Ramos (cell line): ENCODE data around the gene DPF3.

Experiments
- in situ Hi-C: fragments of 300-500 bp; cut with MboI; formaldehyde crosslinking; loops from one replicate; pipeline ENCODE4 v1.14.3; 2022; ENCODE audit warnings: low sequenced_read_pairs; ENCODE audit not compliant: unreplicated experiment

DPF3 gene

DNA sequence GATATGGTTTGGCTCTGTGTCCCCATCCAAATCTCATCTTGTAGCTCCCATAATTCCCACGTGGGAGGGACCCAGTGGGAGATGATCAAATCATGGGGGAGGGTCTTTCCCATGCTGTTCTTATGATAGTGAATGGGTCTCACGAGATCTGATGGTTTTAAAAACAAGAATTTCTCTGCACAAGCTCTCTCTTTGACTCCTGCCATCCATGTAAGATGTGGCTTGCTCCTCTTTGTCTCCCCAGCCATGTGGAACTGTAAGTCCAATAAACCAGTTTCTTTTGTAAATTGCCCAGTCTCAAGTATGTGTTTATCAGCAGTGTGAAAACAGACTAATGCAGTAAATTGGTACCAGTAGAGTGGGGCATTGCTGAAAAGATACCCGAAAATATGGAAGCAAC lies 146.2 kb downstream of the DPF3 start:
- in situ Hi-C loops = no loop called here

DNA sequence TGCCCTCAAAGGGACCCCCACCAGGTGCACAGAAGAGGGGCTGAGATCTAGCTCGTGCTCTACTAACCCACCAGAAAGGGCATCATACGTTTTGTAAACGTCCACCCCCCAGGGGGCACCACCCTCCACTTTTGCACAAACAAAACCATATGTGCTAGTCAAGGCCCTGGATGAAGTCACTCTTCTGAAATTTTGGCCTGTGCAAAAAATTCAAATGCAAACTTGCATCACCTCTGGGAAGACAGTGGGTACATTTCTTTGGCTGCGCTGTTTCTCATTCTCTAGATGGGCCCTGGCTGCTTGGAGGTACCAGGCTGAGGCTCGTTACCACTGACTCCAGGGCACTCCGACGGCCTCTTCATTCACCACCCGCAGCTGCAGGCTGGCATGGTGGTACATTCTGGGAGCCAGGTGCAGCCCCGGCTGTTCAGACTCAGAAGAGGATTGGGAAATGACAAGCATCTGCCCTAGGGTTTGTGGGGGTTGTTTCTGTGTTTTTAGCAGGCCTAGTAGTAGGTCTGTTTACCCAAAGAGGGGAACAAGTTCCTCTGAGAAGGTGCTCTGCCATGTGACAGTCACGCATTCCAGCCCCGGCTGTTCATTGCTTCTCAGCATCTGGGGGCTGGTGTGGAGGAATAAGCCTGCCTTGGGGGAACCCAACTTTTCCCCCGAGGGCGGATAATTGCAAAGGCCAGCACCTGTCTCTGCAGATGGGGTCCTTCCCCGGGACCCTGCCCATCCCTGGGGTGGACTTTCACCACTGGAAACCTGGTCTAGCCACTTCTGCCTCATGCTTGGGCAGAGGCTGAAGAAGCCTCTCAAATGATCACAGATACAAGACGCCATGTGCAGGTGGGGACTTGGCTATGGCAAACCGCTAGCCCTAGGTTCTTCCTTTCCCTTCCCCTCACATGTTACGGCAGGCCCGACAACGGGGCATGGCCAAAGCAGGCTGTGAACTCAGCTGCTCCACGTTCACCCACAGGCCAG lies 147.6 kb downstream of the DPF3 start:
- in situ Hi-C loops = no loop called here

GRCh38 chr14:72745546-72745945 lies 148.4 kb downstream of the DPF3 start:
- in situ Hi-C loops = no loop called here

- in situ Hi-C loops = no loop called here
Observed at GRCh38 chr14:72744416-72745120, 149.3 kb downstream of the DPF3 start.

- in situ Hi-C loops = no loop called here
Observed at GRCh38 chr14:72743626-72744025, 150.3 kb downstream of the DPF3 start.

DNA sequence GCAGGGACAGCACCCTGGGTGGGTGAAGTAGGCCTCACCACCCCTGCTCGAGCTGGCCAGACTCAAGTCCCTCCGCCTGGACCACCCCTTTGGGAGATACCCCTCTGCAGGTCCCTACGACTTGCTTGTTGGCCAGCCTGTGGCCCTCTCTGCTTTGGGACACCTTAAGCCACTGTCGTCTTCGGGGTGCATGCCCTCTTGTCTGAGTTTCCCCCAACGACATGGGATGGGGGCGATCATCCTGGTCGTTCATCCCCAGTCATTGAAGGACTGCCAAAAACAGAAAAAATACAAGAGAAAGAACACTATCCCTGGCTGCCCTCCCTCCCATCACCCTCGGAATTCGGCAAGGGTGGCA lies 151.1 kb downstream of the DPF3 start:
- in situ Hi-C loops = no loop called here

DNA sequence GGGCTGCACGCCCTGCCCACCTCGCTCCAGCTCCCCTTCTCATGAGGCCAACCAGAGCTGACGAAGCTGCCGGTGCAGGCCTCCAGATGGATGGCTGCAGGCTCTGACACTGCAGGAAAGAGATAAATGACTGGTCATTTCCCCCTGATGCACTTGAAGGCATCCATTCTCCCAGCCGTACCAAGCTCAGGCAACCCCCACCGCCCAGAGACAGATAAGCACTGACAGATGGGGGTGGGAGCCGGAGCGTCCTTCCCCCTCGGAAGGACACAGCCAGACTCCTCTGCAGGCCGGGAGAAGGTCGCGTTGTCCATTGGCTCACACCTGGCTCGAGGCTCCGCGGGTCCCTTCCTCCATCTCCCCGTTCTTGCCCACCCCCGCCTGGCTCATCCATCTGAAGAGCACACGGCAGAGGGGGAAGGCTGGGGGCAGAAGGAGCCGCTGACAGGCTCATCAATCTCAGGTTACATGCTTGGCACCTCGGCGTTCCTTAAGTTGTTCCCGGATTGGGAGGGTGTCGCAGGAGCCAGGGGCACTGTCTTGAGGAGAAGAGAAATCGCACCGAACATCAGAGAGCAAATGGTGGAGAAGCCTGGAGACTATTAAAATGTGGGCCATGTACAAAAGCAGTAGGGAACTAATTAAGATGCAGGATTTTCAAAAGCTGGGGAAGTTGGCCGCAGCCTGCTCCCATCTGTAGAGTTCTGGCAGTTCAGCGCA lies 151.6 kb downstream of the DPF3 start:
- in situ Hi-C loops = no loop called here

DNA sequence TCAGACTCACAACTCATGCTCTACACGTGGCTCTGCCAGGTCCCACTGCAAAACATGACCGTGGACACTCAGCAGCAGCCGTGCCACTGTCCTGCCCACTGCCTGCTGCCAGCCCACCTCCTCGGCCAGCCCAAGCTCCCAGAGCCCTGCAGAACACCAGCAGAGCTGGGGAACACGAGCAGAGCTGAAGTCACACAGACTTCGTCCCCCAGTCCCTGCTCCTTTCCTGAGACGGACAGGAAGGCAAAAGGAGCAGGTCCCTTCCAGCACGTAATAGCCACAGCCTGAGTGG lies 152.1 kb downstream of the DPF3 start:
- in situ Hi-C loops = no loop called here

DNA sequence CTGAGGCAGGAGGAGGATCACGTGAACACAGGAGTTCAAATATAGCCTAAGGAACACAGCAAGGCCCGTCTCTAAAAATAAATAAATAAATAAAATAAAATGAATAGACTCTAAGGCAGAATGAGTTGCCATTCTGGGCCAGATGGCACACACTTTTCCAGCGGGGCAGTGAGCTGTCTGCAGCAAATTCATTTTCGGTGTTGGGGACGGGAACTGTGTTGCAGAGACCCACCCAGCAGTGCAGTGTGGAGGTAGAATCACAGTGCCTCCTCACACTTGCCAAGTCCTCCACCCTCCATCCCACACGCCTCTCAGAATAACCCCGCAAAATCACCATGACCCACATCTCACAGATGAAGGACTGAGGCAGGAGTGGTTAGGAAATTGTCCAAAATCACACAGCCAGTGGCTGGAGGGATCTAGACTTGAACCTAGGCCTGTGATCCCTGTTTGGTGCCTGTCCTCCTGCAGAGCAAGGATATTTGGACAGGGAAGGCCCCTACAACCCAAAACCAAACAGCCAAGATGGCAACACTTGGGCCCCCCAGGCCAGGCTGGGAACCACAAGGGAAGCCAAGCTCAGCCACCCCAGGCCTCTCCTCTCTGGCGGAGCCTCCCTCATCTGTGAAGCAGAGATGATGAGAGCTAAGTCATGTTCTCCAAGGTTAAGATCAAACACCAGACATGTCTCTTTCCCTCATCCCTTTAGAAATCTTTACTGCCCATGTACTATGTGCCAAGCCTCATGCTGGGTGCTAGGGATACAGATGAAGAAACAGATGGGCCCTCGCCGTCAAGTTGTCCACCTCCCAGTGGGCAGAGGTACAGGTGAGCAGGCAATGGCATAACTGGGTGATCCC lies 152.7 kb downstream of the DPF3 start:
- in situ Hi-C loops = no loop called here

DNA sequence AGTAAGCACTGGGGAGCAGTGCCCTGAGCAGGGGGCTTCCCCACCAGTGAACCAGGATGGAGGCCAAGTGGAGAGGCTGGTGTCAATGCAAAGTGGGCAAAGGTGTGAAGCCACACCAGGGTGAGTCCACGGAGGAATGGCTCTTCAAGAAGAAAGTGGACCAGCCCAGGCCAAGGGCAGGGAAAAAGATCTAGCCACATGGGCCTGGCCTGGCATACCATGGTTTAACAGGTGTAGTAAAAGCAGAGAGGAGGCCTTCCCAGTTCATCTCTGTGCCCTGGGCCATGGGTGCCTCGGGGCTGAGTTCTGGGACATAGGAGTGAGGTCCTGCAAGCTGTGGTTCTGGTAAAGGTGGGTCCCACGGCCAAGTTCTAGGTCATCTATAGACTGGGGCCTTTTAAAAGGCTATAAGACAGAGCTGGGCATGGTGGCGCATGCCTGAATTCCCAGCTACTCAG lies 153.4 kb downstream of the DPF3 start:
- in situ Hi-C loops = no loop called here

- in situ Hi-C loops = no loop called here
Observed at GRCh38 chr14:72739446-72740405, 154.2 kb downstream of the DPF3 start.

GRCh38 chr14:72738161-72738611 lies 155.7 kb downstream of the DPF3 start:
- in situ Hi-C loops = no loop called here

- in situ Hi-C loops = no loop called here
Observed at GRCh38 chr14:72737560-72737943, 156.3 kb downstream of the DPF3 start.

DNA sequence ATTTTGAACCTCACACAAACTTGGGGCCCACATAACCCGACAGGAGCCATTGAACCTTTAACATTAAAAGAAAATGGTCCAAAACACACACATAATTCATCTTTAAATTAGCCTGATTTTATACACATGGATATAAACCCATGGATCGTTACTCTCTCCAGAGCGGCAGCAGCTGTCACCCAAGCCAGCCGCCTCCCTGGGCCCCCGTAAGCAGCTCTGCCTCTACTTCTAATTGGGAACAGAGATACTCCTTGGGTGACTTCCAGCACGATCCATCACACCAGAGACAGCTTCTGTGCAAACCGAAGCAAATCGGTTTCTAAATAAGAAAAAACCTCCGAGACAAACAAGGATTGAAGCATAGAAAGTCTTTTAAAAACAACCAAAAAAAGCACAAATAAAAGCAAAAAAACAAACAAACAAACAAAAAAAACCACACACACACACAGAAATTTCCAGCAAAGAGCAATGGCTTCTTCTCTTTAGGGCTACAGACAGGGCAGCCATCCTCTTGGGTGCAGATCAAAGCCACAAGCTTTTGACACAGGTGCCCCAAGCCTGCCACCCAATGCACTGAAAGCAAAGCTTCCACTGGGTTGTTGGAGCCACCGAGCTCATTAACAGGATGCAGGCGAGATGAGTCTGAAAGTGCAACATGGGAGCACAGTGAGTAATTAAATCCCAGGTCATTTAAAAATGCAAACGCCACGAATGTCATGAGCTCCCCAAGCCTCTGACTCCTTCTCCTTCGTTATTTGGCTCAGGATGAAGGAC lies 156.9 kb downstream of the DPF3 start:
- in situ Hi-C loops = no loop called here

DNA sequence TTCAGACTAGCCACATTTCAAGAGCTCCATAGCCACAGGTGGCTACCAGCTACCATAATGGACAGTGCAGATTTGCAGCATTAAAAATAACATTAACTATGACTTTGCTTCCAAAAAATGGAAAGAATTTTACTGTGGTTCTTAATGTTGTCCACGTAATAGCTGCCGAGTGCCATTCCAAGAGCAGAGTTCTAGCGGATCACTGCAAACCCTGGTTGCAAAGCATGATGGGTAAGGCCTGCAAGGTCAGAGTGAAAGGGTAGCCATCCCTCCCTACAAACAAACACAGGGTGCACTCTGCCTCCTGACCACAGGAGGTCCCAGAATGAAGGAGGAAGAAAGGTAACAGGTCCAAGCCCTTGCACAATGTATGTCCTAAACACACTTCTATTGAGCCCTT lies 157.6 kb downstream of the DPF3 start:
- in situ Hi-C loops = no loop called here

GRCh38 chr14:72732022-72732780 lies 161.7 kb downstream of the DPF3 start:
- in situ Hi-C loops = no loop called here

GRCh38 chr14:72731252-72732020 lies 162.5 kb downstream of the DPF3 start:
- in situ Hi-C loops = no loop called here
